A549 (cell line): ENCODE measurements around the gene LAMC1.

Experiments used
- BHLHE40 ChIP-seq: IDR thresholded peaks from 2 replicates; pipeline ENCODE4 v1.6.1; 2012; ENCODE audit warnings: low read depth, low read length, inconsistent platforms
- CHD2 ChIP-seq: fragments of 150-350 bp; IDR thresholded peaks from 2 replicates; pipeline ENCODE4 v1.6.1; 2014; ENCODE audit warnings: low read length; ENCODE audit not compliant: partially characterized antibody
- POLR2A ChIP-seq: IDR thresholded peaks from 2 replicates; pipeline ENCODE4 v1.6.1; 2012; ENCODE audit warnings: mild to moderate bottlenecking, low read length
- TF ChIP-seq, protein P1 (sequence below): fragments of 450-650 bp; IDR thresholded peaks from 2 replicates; pipeline ENCODE4 v1.6.1; 2014; ENCODE audit warnings: antibody characterized with exemption
- TF ChIP-seq, protein P2 (sequence below): fragments of >200 bp; sonication (Bioruptor Twin); formaldehyde crosslinking; IDR thresholded peaks from 3 replicates; pipeline ENCODE4 v1.5.1; 2016

DNA sequence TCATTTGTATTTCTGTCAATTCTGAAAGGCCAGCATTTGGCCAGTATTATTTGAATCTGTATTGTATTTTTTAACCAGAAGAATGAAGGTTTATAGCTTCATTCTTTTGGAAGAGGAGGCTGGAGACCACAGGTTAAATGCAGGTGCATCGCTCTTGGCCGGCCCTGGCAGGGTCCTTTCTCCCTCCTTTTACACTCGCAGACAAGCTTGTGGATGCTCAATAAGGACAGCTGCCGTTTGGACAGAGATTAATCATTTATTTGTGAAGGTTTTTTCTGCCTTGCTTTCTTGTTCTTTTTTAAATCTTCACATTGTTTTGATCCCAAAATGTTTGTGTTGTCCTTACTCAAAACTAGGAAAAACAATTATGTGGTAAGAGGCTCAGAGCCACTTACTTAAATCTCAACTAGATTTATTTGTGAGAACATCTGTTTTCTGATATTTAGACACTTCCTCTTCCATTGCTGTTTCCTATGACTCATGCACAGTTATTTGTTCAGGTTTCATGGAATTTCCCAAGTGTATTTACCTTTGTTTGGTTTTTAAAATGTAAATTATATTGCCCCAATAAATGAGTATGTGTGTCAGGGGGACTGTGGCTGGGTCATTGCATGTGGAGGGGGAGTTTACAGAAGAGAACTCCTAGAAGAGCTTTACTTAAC lies 116.2 kb downstream of the LAMC1 start:
- no peak for TF ChIP-seq BHLHE40
- TF ChIP-seq, protein P1, sequence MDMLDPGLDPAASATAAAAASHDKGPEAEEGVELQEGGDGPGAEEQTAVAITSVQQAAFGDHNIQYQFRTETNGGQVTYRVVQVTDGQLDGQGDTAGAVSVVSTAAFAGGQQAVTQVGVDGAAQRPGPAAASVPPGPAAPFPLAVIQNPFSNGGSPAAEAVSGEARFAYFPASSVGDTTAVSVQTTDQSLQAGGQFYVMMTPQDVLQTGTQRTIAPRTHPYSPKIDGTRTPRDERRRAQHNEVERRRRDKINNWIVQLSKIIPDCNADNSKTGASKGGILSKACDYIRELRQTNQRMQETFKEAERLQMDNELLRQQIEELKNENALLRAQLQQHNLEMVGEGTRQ, result no peak
- TF ChIP-seq, protein P2, sequence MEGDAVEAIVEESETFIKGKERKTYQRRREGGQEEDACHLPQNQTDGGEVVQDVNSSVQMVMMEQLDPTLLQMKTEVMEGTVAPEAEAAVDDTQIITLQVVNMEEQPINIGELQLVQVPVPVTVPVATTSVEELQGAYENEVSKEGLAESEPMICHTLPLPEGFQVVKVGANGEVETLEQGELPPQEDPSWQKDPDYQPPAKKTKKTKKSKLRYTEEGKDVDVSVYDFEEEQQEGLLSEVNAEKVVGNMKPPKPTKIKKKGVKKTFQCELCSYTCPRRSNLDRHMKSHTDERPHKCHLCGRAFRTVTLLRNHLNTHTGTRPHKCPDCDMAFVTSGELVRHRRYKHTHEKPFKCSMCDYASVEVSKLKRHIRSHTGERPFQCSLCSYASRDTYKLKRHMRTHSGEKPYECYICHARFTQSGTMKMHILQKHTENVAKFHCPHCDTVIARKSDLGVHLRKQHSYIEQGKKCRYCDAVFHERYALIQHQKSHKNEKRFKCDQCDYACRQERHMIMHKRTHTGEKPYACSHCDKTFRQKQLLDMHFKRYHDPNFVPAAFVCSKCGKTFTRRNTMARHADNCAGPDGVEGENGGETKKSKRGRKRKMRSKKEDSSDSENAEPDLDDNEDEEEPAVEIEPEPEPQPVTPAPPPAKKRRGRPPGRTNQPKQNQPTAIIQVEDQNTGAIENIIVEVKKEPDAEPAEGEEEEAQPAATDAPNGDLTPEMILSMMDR, result no peak
- TF ChIP-seq CHD2, result no peak
- TF ChIP-seq POLR2A, result no peak
